Transverse colon (tissue), 3 donors: ENCODE data around the gene MROH2A.

Source experiments
- CTCF ChIP-seq, 5 experiments: fragments of 200-600 bp in 3 of 5; fragments of 450-650 bp in 2 of 5; sonication (generic) in 3 of 5; IDR thresholded peaks; 1 replicate in 2 of 5; 2 replicates in 3 of 5; pipeline ENCODE4 v1.5.1; 2016 to 2017; ENCODE audit warnings: antibody characterized with exemption in 5 of 5, inconsistent platforms in 3 of 5, mild to moderate bottlenecking in 2 of 5, moderate library complexity in 1 of 5
- POLR2A ChIP-seq: fragments of 450-650 bp; IDR thresholded peaks from one replicate; pipeline ENCODE4 v1.6.1; 2016; ENCODE audit warnings: antibody characterized with exemption, mild to moderate bottlenecking, moderate library complexity

GRCh38 chr2:233822781-233823730 lies 44.9 kb downstream of the MROH2A start:
- TF ChIP-seq CTCF (IDR thresholded peaks at IDR 0.05) = no peak
- no peak for TF ChIP-seq POLR2A
